KOPT-K1 (cell line): Measurements from ENCODE around the gene TBC1D5.
"Not testable (repeated sequence)": the region's sequence is repeated elsewhere in the genome, so short reads cannot be mapped to it uniquely, and the experiment has no call there.

ENCODE experiments used
- H3K27ac ChIP-seq: fragments of 200-600 bp; sonication (generic); 2 replicates; pipeline ENCODE4 v1.5.1; 2016; ENCODE audit warnings: antibody characterized with exemption, mild to moderate bottlenecking, low read depth, low read length; ENCODE audit not compliant: poor library complexity, severe bottlenecking
- H3K36me3 ChIP-seq: fragments of 200-600 bp; sonication (generic); 2 replicates; pipeline ENCODE4 v1.5.1; 2017; ENCODE audit warnings: antibody characterized with exemption, mild to moderate bottlenecking, low read length, moderate library complexity; ENCODE audit not compliant: insufficient read depth
- H3K9me3 ChIP-seq: fragments of 200-600 bp; sonication (generic); 2 replicates; pipeline ENCODE4 v1.5.1; 2017; ENCODE audit warnings: antibody characterized with exemption, low read length, mild to moderate bottlenecking; ENCODE audit not compliant: insufficient read depth, poor library complexity, severe bottlenecking

Gene TBC1D5

DNA sequence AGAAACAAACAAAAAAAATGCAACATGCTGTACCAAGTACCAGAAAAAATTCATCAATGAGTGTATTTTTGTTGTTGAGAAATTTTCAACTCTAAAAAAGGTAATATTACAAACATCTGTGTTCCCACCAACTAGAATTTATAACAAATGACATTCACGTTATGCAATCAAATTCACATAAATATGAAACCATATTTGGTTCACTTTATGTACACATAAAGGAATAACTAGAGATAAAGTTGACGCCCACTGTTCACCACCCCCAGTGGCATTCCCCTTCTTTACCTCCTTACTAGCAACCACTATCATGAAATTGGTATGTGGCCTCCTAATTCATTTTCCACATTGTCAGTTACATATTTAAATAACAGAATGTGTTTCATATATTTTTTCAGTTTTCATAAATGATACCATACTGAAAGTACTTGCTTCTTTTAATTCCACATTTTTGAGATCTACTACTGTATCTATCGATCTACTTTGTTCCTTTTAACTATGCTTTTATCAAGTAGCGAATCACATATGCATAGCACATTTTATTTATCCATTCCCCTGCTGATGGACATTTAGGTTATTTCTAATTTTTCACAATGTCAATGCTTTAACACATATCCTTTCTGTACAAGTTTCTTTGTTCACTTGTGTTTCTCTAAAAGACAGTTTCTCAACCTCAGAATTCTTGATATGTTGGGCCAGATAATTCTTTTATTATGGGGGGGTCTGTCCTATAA, 34.5 kb downstream of the TBC1D5 start:
- H3K36me3 ChIP-seq = no peaks in the 10 kb centered on the region
- H3K27ac ChIP-seq = no peak overlapping the region
- H3K9me3 ChIP-seq = peaks cover 6% of the 10 kb centered on the region

DNA sequence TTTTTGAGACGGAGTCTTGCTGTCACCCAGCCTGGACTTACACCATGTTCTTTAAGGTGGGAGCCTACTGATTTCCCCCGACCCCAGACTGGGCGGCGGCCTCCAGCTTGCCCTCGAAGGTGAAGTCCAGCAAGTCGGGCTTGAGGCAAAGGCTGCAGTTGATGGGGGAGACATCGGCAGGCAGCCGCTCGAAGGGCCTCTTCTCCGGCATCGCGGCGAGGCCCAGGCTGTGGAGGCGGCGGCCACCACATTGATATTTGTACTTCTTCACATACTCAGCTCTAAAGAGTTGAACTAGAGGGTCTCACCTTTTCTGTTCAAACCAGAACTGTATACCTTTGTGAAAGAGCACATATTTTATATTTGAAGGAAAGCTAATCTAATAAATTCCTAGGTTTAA, 36.4 kb downstream of the TBC1D5 start:
- not testable (repeated sequence) for H3K36me3 ChIP-seq, H3K9me3 ChIP-seq, H3K27ac ChIP-seq

DNA sequence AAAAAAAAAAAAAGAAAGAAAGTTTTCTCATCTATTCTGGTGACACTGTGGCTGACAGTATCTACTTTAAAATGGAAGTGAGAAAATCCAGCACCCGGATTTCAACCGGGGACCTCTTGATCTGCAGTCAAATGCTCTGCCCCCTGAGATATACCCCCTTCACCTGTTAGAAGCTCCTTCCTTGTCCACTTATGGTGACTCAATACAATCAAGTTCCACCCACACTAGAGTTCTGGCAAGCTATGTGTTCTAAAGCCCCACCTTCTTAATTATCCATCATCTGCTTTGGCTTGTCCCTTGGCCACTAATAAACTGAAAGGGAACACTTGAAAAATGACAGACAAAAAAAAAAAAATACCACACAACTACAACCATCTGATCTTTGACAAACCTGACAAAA, 42.6 kb downstream of the TBC1D5 start:
- H3K9me3 ChIP-seq, H3K27ac ChIP-seq, H3K36me3 ChIP-seq: not testable (repeated sequence)

DNA sequence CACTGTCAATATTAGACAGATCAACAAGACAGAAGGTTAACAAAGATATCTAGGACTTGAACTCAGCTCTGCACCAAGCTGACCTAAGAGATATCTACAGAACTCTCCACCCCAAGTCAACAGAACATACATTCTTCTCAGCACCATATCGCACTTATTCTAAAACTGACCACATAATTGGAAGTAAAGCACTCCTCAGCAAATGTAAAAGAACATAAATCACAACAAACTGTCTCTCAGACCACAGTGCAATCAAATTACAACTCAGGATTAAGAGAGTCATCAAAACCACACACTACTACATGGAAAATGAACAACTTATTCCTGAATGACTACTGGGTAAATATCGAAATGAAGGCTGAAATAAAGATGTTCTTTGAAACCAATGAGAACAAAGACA, 46.8 kb downstream of the TBC1D5 start:
- not testable (repeated sequence) for H3K9me3 ChIP-seq, H3K27ac ChIP-seq, H3K36me3 ChIP-seq

DNA sequence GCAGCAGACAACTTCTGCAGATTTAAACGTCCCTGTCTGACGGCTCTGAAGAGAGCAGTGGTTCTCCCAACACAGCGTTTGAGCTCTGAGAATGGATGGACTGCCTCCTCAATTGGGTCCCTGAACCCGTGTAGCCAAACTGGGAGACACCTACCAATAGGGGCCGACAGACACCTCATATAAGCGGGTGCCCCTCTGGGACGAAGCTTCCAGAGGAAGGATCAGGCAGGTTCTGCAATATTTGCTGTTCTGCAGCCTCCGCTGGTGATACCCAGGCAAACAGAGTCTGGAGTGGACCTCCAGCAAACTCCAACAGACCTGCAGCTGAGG, 48.8 kb downstream of the TBC1D5 start:
- not testable (repeated sequence) for H3K9me3 ChIP-seq, H3K27ac ChIP-seq, H3K36me3 ChIP-seq

DNA sequence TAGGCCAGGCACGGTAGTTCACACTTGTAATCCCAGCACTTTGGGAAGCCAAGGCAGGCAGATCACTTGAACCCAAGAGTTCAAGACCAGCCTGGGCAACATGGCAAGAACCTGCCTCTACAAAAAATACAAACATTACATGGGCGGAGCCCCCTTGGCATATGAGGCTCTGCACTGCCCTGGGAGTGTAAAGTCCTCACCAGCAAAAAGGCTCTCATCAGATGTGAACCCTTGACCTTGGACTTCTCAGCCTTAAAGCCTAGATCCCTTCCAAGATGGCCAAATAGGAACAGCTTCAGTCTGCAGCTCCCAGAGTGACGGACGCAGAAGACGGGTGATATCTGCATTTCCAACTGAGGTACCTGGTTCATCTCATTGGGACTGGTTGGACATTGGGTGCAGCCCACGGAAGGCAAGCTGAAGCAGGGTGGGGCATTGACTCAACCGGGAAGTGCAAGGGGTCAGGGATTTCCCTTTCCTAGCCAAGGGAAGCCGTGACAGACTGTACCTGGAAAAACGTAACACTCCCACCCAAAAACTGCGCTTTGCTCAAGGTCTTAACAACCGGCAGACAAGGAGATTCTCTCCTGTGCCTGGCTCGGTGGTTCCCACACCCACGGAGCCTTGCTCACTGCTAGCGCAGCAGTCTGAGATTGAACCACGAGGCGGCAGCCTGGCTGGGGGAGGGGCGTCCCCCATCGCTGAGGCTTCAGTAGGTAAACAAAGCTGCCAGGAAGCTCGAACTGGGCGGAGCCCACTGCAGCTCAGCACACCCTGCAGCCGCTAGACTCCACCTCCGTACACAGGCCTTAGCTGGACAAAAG, 49.4 kb downstream of the TBC1D5 start:
- not testable (repeated sequence) for H3K27ac ChIP-seq, H3K9me3 ChIP-seq, H3K36me3 ChIP-seq

DNA sequence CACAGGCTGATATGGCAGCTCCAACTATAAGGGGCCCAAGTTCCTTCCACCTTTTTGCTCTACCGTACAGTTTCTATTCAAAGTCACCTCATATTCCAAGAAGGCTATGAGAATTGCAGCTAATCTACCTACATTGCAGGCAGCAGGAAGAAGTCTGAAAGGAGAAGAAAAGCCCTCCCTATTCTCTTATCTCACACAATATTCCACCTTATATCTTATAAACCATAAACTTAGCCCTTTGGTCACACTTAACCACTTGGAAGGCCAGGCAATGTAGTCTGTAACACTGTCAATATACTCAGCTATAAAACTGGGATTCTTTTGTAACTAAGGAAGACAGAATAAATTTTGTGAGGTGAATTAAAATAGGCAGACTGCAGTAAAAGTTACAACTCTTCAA, 54.9 kb downstream of the TBC1D5 start:
- Histone ChIP-seq H3K9me3 (no peaks in the 10 kb centered on the region), H3K27ac (no peak overlapping the region), H3K36me3 (no peaks in the 10 kb centered on the region)

DNA sequence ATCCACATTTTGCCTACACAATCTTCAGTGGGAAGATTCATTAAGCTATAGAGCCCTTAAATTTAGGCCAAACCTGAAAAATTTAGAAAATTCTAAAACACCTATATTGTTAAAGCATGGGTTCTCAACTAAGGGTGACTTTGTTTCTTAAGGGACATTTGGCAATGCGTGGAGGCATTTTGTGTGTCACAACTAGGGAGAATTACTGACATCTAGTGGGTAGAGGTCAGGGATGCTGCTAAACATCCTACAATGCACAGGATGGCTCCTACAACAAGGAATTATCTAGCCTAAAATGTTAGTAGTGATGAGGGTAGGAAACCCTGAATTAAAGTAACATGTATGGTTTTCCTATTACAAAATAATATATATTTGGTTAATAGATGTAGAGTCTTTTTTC, 55.8 kb downstream of the TBC1D5 start:
- Histone ChIP-seq H3K36me3 (no peaks in the 10 kb centered on the region), H3K9me3 (no peaks in the 10 kb centered on the region), H3K27ac (no peak overlapping the region)

DNA sequence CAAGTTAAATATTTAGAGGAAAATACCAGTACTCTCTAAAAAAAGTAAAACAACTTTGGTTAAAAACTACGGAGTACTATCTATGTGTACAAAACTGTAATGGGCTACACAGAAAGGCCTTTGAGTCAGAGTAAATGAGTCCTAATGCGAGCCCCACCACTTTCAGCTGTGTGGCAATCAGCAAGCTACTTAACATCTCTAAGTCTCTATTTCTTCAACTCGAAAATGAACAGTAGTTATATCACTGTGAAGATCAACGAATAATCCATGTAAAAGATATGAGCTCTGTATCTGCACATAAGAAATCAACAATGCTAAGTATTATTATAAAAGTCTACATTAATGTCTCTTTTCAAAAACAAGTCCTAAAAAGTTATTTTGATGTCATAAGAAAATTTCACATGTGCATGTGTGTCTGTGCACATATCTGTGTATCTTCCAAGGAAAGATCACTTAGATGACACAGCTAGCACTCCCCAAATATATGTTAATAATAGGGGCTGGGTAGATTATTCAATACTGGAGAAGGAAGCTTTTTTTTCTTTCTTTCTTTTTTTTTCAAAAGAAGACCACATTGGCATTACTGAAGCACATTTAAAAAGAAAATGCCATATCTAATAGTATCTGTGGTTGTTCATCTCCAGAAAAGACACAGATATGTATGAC, 58.8 kb downstream of the TBC1D5 start:
- H3K36me3 ChIP-seq = no peaks in the 10 kb centered on the region

GRCh38 chr3:17680530-17680929, 61.9 kb downstream of the TBC1D5 start:
- Histone ChIP-seq H3K36me3 (no peaks in the 10 kb centered on the region), H3K9me3 (no peaks in the 10 kb centered on the region), H3K27ac (no peak overlapping the region)

More for the DNA sequence above, 58.8 kb downstream of the TBC1D5 start:
- Histone ChIP-seq H3K9me3 (no peaks in the 10 kb centered on the region), H3K27ac (no peak overlapping the region)

DNA sequence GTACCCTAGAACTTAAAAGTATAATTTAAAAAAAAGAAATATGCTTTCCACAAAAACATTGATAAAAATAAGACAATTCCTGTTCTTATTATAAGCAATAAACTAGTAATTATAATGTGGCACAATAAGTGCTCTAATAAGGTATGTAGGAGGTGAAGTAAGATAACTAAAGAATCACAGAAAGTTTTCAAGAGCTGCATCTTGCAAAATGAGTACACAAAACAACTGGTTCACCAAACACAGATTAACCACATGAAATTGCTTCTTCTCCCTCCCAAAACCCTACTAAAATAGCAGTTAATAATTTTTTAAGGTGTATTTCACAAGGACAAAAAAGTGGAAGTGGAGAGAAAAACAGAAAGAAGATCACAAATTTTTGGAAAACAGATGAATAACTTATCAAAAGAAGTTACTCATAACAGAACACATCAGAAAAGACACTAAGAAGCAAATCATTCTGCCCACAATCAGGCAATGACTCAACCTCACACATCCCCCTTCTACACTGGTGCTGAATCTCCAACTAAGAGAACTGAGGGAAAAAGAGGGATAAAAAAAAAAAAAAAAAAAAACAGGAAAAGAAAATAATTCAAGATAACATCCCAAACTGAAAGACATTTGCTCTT, 64.2 kb downstream of the TBC1D5 start:
- H3K9me3 ChIP-seq = no peaks in the 10 kb centered on the region
- H3K36me3 ChIP-seq = no peaks in the 10 kb centered on the region
- no peak overlapping the region for H3K27ac ChIP-seq

DNA sequence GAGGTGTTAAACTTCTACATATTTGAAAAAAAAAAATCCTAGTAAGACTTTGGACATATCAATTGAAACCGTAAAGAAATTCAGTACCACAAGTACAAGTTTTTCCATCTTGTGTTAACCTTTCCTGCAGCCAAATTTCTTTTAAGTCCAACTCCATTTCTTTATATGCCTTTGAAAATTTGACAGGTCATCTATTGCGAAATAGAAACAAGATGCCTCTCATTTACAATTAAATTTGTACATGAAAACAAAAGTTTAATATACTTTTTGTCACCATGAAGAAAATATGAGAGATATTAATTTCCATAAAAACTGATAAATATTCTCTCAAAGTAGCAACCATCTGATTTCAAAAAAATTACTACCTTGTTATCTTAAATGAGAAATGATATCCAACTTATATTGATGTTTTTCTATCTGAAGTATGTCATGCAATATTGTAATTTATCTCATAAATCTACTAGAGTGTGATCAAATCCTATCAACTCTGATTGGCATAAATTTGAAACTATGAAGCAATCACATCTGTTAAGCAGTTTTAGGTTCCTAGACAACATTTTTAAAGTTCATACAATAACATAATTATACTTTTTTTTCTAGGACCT, 68.2 kb downstream of the TBC1D5 start:
- 0 out of 2 replicates have a peak, but pooled peaks cover 4% of the 10 kb centered on the region for H3K36me3 ChIP-seq
- no peak overlapping the region for H3K27ac ChIP-seq
- no peaks in the 10 kb centered on the region for H3K9me3 ChIP-seq

- Histone ChIP-seq H3K9me3 (no peaks in the 10 kb centered on the region), H3K27ac (no peak overlapping the region), H3K36me3 (0 out of 2 replicates have a peak, but pooled peaks cover 4% of the 10 kb centered on the region)
Measured at GRCh38 chr3:17672506-17672905, 69.9 kb downstream of the TBC1D5 start.

- H3K9me3 ChIP-seq = no peaks in the 10 kb centered on the region
- no peak overlapping the region for H3K27ac ChIP-seq
- 0 out of 2 replicates have a peak, but pooled peaks cover 4% of the 10 kb centered on the region for H3K36me3 ChIP-seq
Measured at GRCh38 chr3:17670749-17671148, 71.7 kb downstream of the TBC1D5 start.

DNA sequence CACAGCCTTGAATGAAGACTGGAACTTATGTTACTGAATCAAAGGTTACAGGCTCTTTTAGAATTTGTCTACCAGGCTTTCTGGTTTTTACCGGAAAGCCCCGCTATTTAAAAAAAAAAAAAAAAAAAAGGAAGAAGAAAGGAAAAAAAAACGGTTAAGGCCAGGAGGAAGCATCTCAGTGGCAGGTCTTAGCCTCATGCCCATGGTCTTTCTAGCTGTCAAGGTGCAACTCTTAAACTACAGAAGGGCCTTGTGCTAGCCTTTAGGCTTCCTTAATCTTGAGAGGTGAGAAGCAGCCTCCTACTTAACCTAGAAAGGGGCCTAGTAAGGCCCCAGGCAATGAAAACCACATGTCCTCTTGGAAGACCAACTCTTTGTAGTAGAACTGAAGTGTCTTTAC, 77.5 kb downstream of the TBC1D5 start:
- H3K27ac ChIP-seq = no peak overlapping the region

More for the DNA sequence above, 77.5 kb downstream of the TBC1D5 start:
- H3K36me3 ChIP-seq = 0 out of 2 replicates have a peak, but pooled peaks cover 4% of the 10 kb centered on the region
- H3K9me3 ChIP-seq = no peaks in the 10 kb centered on the region
